ENCODE results near the gene CDKN2AIP.

Gene CDKN2AIP

GRCh38 chr4:183483997-183484396 is 39.6 kb downstream of the CDKN2AIP start:
- H3K4me1 ChIP-seq, result peaks cover 0 to 5% (median 0%) of the 10 kb centered on the region in 10 experiments; a peak in 2 of 20 replicates
- TF ChIP-seq Cebpa-rat (IDR thresholded peaks at IDR 0.05), result 0 out of 22 replicates have a peak, but pooled peaks of 1 of the 11 experiments have one; percentile 31
- H3K27ac ChIP-seq, result no peak overlapping the region
- H3K27me3 ChIP-seq, result no peaks in the 10 kb centered on the region
- H3K36me3 ChIP-seq, result peaks cover 0 to 7% (median 0%) of the 10 kb centered on the region in 11 experiments; a peak in 2 of 22 replicates
- peaks cover 0 to 16% (median 4%) of the 10 kb centered on the region in 11 experiments; a peak in 9 of 22 replicates for H3K9me3 ChIP-seq (replicated peaks in 1 of 11)
- H4K20me1 ChIP-seq, result no peaks in the 10 kb centered on the region
- no peak overlapping the region for H3K4me2 ChIP-seq
- no peak overlapping the region for H3K9ac ChIP-seq
- no peak overlapping the region for H3K4me3 ChIP-seq

DNA sequence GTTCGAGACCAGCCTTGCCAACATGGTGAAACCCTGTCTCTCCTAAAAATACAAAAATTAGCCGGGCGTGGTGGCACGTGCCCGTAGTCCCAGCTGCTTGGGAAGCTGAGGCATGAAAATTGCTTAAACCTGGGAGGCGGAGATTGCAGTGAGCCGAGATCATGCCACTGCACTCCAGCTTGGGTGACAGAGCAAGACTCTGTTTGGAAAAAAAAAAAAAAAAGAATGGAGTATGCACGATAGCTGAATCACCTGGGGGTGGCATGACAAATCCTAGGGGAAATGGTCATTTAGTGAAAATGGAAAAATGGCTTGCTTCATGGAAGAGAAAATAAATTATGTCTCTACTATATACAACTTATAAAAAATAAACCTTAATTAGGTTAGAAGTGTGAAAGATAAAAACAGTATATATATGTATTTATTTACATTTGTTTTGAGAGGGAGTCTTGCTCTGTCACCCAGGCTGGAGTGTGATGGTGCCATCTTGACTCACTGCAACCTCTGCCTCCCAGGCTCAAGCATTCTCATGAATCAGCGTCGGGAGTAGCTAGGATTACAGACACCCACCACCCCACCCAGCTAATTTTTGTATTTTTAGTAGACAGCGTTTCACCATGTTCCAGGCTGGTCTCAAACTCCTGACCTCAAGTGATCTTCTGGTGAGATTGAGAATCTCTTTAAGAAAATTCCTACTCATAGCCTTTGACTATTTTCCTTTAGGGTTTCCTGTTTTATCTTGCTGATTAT is 41.1 kb downstream of the CDKN2AIP start:
- Histone ChIP-seq H3K36me3 (peaks cover 0 to 7% (median 0%) of the 10 kb centered on the region in 11 experiments; a peak in 2 of 22 replicates), H3K4me1 (peaks cover 0 to 10% (median 2%) of the 10 kb centered on the region in 10 experiments; a peak in 5 of 20 replicates), H3K9ac (no peak overlapping the region), H3K4me2 (no peak overlapping the region), H3K4me3 (no peak overlapping the region), H3K27ac (no peak overlapping the region), H3K9me3 (replicated peaks in 1 of 11) (peaks cover 0 to 16% (median 4%) of the 10 kb centered on the region in 11 experiments; a peak in 9 of 22 replicates), H3K27me3 (no peaks in the 10 kb centered on the region), H4K20me1 (no peaks in the 10 kb centered on the region)
- TF ChIP-seq Cebpa-rat (IDR thresholded peaks at IDR 0.05), result no peak

DNA sequence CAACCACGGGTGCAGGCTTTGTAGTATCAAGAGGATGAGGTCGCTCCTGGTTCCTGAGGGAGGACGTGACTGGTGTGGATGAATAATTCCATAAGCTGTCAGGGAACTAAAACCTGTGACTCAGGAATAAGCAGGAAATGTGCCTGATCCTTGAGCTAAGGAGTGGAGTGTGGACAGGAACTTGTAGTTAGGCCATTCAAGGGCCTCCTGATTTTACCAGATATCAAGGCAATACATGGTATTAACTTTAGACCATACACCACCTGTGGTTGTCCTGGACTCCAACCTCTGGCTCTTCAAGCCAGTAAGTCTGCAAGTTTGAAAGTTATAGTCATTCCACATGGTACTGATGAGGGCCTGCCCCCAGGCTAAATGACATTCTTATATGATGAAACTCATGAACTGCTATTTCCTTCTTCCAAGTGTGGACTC is 48.4 kb downstream of the CDKN2AIP start:
- H3K36me3 ChIP-seq, result peaks cover 22 to 49% (median 35%) of the 10 kb centered on the region in 11 experiments
- H3K4me2 ChIP-seq, result no peak overlapping the region
- H4K20me1 ChIP-seq, result no peaks in the 10 kb centered on the region
- H3K9ac ChIP-seq, result no peak overlapping the region
- H3K27me3 ChIP-seq, result no peaks in the 10 kb centered on the region
- no peak overlapping the region for H3K27ac ChIP-seq
- peaks cover 0 to 10% (median 0%) of the 10 kb centered on the region in 10 experiments; a peak in 3 of 20 replicates for H3K4me1 ChIP-seq
- H3K4me3 ChIP-seq, result no peak overlapping the region
- no peak for TF ChIP-seq Cebpa-rat (IDR thresholded peaks at IDR 0.05)
- peaks cover 0 to 18% (median 10%) of the 10 kb centered on the region in 11 experiments; a peak in 9 of 22 replicates for H3K9me3 ChIP-seq (replicated peaks in 1 of 11)

- Histone ChIP-seq H3K9me3 (replicated peaks in 1 of 11) (peaks cover 0 to 18% (median 10%) of the 10 kb centered on the region in 11 experiments; a peak in 9 of 22 replicates), H4K20me1 (no peaks in the 10 kb centered on the region), H3K4me1 (peaks cover 0 to 10% (median 0%) of the 10 kb centered on the region in 10 experiments; a peak in 3 of 20 replicates), H3K27ac (no peak overlapping the region), H3K4me2 (no peak overlapping the region), H3K4me3 (no peak overlapping the region), H3K27me3 (no peaks in the 10 kb centered on the region), H3K9ac (no peak overlapping the region), H3K36me3 (peaks cover 22 to 49% (median 35%) of the 10 kb centered on the region in 11 experiments)
- TF ChIP-seq Cebpa-rat (IDR thresholded peaks at IDR 0.05), result no peak
Measured at GRCh38 chr4:183493246-183493645, 48.8 kb downstream of the CDKN2AIP start.

DNA sequence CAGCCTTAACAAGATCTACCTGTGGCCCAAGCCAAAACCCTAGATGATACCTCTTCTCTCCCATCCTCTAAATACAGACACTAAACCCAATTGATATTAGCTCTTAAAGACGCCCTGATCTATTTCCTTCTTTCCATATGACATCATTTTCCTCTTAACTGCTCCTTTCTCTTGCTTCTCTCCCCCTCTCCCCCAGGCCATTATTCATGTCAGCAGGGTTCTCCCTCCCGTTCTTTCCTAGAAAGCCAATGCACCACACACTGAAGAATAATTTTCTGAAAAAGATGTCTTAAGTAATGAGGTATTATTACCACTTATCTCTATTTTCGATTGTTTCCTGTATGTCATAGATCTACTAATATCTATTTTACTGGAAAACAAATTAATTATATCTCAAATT is 50.7 kb downstream of the CDKN2AIP start:
- TF ChIP-seq Cebpa-rat (IDR thresholded peaks at IDR 0.05), result no peak
- Histone ChIP-seq H3K4me2 (no peak overlapping the region), H3K4me3 (no peak overlapping the region)

More for the DNA sequence above, 50.7 kb downstream of the CDKN2AIP start:
- peaks cover 0 to 20% (median 0%) of the 10 kb centered on the region in 10 experiments; a peak in 5 of 20 replicates for H3K4me1 ChIP-seq
- peaks cover 0 to 18% (median 10%) of the 10 kb centered on the region in 11 experiments; a peak in 9 of 22 replicates for H3K9me3 ChIP-seq (replicated peaks in 1 of 11)
- H3K27me3 ChIP-seq, result no peaks in the 10 kb centered on the region
- H4K20me1 ChIP-seq, result no peaks in the 10 kb centered on the region
- H3K27ac ChIP-seq, result no peak overlapping the region
- no peak overlapping the region for H3K9ac ChIP-seq
- peaks cover 22 to 49% (median 35%) of the 10 kb centered on the region in 11 experiments for H3K36me3 ChIP-seq

Data from BLaER1 treated with 17β-estradiol and CSF1 and Interleukin-3, amounts not matched to agents 10 nM and 100 nM (cell line).